DOHH2 (cell line): ENCODE measurements around the gene EXOSC9.

Source experiments
- EZH2phosphoT487 ChIP-seq: fragments of 200-600 bp; sonication (generic); IDR thresholded peaks from 2 replicates; pipeline ENCODE4 v1.6.1; 2017; ENCODE audit warnings: borderline replicate concordance, mild to moderate bottlenecking, antibody characterized with exemption, low read length, moderate library complexity, mixed read lengths
- TF ChIP-seq, protein P1 (sequence below): fragments of 200-600 bp; sonication (generic); IDR thresholded peaks from one replicate; pipeline ENCODE4 v1.5.1; 2014; ENCODE audit warnings: antibody characterized with exemption, mild to moderate bottlenecking, low read depth, low read length; ENCODE audit not compliant: poor library complexity, severe bottlenecking

DNA sequence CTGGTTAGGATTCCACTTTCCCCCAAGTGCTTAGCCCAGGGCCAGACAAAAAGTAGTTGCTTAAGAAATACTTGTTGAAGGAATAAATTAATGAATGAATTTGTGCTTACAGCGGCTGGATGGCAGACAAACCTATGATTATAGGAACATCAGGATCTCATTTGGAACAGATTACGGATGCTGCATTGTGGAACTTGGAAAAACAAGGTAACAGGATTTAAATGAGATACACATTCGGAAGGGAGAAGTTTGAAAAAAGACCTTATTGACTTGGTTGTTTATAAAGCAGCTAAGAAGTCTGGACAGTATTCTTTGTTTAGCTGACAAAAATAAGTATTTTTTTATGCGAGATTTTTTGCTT is 572 bp downstream of the EXOSC9 start:
- TF ChIP-seq, protein P1, sequence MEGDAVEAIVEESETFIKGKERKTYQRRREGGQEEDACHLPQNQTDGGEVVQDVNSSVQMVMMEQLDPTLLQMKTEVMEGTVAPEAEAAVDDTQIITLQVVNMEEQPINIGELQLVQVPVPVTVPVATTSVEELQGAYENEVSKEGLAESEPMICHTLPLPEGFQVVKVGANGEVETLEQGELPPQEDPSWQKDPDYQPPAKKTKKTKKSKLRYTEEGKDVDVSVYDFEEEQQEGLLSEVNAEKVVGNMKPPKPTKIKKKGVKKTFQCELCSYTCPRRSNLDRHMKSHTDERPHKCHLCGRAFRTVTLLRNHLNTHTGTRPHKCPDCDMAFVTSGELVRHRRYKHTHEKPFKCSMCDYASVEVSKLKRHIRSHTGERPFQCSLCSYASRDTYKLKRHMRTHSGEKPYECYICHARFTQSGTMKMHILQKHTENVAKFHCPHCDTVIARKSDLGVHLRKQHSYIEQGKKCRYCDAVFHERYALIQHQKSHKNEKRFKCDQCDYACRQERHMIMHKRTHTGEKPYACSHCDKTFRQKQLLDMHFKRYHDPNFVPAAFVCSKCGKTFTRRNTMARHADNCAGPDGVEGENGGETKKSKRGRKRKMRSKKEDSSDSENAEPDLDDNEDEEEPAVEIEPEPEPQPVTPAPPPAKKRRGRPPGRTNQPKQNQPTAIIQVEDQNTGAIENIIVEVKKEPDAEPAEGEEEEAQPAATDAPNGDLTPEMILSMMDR = no peak
- TF ChIP-seq EZH2phosphoT487 = no peak
